Left cardiac atrium (tissue), 4 donors: ENCODE results near the gene DLX3. TPM values are rescaled to one million over a fixed set of nuclear protein-coding genes. Genes with fewer than 3 reads are reported as not detected.

Source experiments
- ATAC-seq, 2 donors: fragments of 200-7000 bp; cut with Tn5 transposase; one replicate each; pipeline ENCODE4 v1.9.1; 2020; ENCODE audit warnings: mild to moderate bottlenecking in 2 of 2, moderate library complexity in 2 of 2
- DNase-seq: peaks from one replicate; pipeline ENCODE4 v3.0.0-alpha.2; 2020
- intact Hi-C, 2 donors: fragments of 100-400 bp; cut with DNase I; formaldehyde crosslinking; loops; one replicate each; pipeline versions ENCODE4 v1.14.1 to v1.15.1; 2022 to 2023
- total RNA-seq, 2 donors: library from RNA; stranded (reverse); fragmentation: NEBNext Ultra II Directional; extraction: Animal tissue kit (Norgen Biotek cat#: 25700); gene quantifications; one replicate each; pipeline ENCODE4 v1.2.1, GENCODE V29; 2021
- donor health status: DM: no; HTN: yes; CAD: no.
- donor health status: DM: no; HTN: yes; CAD: no; lungs with severe emphysema.
- donor health status: DM: yes; HTN: yes; CAD: no.
- donor health status: Dilated cardiomyopathy.

DLX3 gene
- total RNA-seq, 2 donors from 2014 or later: 0.16 TPM; not detected in 1

DNA sequence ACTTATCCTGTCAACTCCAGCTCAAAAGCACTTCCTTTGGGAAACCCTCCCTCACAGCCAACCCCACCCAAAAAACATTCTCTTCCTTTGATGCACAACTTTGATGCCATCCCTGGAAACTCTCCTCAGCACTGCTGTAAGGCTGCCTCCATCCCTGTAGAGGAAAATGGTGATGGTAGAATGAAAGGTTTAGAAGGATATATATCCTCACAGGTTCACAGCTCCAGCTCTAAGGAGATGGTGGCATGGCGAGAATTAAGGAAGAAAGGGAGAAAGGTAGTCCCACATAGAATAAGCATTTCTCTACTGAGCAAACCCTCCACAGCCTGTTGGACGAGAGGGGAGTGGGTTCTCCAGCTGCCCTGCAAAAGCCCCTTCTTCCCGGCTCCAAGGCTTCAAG lies 28.3 kb downstream of the DLX3 start:
- no peak for ATAC-seq
- DNase-seq: no peak
- intact Hi-C loops: no loop called here

DNA sequence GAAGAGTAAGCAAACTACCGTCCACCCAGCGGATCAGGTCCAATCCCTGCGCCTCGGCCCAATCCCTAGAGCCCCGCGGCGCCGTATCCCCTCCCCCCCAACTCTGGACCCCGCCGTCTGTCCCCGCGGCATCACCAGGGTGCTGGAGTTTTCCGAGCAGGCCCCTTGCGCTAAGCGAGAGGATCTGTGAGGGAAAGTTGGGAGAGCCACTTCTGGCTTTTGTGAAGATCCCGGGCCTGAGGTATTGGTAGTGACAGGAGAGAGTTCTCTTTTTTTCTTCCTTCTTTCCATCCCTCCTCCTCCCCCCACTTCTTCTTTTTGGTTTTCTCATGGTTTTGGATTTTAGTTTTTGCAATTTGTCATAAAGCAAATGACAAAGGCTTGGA lies 29.5 kb downstream of the DLX3 start:
- ATAC-seq (no peak), DNase-seq (no peak)
- intact Hi-C loops: no loop called here

DNA sequence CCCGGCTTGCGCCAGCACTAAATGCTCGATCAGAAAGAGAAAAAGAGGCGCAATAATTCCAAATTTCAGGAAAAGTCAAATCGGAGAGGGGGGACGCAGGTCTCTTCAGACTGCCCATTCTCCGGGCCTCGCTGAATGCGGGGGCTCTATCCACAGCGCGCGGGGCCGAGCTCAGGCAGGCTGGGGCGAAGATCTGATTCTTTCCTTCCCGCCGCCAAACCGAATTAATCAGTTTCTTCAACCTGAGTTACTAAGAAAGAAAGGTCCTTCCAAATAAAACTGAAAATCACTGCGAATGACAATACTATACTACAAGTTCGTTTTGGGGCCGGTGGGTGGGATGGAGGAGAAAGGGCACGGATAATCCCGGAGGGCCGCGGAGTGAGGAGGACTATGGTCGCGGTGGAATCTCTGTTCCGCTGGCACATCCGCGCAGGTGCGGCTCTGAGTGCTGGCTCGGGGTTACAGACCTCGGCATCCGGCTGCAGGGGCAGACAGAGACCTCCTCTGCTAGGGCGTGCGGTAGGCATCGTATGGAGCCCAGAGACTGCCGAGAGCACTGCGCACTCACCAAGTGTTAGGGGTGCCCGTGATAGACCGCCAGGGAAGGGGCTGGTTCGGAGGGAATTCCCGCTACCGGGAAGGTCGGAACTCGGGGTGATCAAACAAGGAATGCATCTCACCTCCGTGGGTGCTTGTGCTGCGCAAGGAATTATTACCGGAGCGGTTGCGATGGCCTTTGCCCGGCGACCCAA lies 30.1 kb downstream of the DLX3 start:
- no peak for DNase-seq
- intact Hi-C loops: no loop called here
- ATAC-seq: no peak

GRCh38 chr17:49964303-49964768 lies 30.7 kb downstream of the DLX3 start:
- DNase-seq: no peak
- intact Hi-C loops: no loop called here
- ATAC-seq: no peak

GRCh38 chr17:49963626-49964302 lies 31.3 kb downstream of the DLX3 start:
- ATAC-seq: peak in 1 of 2 donors; percentile 10
- DNase-seq: no peak
- intact Hi-C loops: no loop called here

DNA sequence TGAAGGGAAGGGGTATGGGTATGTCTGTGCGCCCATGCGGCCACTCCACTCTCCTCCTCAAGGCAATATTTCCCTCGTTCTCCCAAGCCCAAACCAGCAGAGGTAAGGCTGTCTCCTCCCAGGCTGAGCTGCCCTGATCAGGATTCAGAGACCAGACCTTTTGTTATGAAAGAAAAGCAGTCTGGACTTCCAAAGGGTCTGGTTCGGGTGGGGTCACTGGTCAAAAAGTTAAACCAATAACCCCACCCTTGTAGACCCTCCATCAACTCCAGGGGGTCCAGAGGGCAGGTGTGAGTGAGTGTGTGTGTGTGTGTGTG lies 31.8 kb downstream of the DLX3 start:
- no peak for DNase-seq
- no peak for ATAC-seq
- intact Hi-C loops: no loop called here

DNA sequence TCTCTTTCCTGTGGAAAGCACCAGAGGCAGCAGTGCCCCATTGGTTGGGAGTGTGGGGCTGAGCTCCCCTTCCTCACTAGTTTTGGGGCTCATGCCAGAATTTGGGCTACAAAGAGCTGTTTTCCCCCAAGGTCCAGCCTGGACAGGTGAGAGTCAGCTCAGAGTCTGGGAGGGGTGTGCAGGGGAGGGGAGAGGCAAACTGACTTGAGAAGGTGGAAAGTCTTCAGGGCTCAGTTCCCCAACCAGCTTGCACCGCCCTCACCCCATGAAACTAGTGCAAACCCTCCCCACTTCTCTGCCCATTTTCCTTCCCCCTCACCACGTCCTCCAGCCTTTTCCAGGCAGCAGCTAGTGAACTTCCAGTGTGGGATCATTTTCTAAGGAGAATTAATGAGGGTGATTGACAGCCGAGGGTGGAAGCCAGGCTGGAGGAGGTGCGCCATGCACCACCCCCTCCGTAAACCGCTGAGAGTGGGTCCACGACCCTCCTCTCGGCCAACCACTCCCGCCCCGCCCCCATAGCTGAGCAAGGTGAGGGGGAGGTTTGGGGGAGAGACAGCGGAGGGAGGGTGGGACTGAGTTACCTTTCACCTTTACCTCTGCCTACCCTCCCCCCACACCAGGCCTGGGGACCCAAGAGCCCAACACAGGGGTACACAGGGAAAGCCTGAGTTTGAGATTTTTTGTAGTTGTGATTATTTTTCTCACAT lies 32.3 kb downstream of the DLX3 start:
- no peak for DNase-seq
- intact Hi-C loops: no loop called here
- no peak for ATAC-seq

GRCh38 chr17:49959183-49959935 lies 35.7 kb downstream of the DLX3 start:
- intact Hi-C loops: no loop called here
- no peak for ATAC-seq
- DNase-seq: no peak

DNA sequence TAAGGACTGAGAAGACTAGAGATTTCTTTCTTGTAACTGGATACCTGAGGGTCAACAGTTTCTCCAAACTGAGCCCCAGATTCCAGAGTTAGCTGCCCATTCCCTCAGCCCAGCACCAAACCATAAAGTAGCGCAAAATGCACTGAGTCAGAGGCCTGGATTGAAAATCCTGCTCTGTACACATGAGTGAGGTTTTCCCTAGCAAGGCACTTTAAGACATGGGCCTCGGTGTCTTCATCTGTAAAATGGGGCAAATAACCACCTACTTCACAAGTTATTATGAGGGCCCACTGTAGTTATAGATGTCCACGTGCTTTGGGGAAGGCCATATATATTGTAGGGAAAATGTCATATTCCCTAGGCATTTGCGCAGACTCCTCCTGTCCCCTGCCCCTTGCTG lies 36.3 kb downstream of the DLX3 start:
- DNase-seq (no peak), ATAC-seq (no peak)
- intact Hi-C loops: no loop called here

DNA sequence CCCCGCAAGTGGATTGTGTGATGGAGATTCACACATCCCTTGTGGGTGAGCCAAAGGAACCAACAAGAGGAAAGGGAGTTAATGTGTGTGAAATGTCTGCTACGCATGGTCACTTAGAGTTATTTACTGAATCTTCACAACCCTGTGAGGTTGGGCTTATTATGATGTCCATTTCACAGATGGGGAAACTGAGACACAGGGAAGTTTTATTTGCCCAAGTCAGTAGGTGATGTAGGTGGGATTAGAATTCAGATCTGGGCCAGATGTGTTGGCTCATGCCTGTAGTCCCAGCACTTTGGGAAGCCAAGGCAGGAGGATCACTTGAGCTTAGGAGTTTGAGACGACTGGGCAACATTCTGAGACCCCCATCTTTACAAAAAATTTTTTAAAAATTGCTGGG lies 37.7 kb downstream of the DLX3 start:
- ATAC-seq (no peak), DNase-seq (no peak)
- intact Hi-C loops: no loop called here

GRCh38 chr17:49956780-49957179 lies 38.2 kb downstream of the DLX3 start:
- DNase-seq (no peak), ATAC-seq (no peak)
- intact Hi-C loops: no loop called here

GRCh38 chr17:49955157-49955556 lies 39.9 kb downstream of the DLX3 start:
- no peak for ATAC-seq
- intact Hi-C loops: no loop called here

GRCh38 chr17:49952912-49953497 lies 42.0 kb downstream of the DLX3 start:
- intact Hi-C loops: loop anchor here in 1 of 2 donors (5.0 kb wide), 1 partner anchor 39 kb away; no protein-coding TSS in a partner anchor
- ATAC-seq (peak in 1 of 2 donors; percentile 42), DNase-seq (peak; percentile 46)

More at GRCh38 chr17:49955157-49955556, 39.9 kb downstream of the DLX3 start:
- no peak for DNase-seq

DNA sequence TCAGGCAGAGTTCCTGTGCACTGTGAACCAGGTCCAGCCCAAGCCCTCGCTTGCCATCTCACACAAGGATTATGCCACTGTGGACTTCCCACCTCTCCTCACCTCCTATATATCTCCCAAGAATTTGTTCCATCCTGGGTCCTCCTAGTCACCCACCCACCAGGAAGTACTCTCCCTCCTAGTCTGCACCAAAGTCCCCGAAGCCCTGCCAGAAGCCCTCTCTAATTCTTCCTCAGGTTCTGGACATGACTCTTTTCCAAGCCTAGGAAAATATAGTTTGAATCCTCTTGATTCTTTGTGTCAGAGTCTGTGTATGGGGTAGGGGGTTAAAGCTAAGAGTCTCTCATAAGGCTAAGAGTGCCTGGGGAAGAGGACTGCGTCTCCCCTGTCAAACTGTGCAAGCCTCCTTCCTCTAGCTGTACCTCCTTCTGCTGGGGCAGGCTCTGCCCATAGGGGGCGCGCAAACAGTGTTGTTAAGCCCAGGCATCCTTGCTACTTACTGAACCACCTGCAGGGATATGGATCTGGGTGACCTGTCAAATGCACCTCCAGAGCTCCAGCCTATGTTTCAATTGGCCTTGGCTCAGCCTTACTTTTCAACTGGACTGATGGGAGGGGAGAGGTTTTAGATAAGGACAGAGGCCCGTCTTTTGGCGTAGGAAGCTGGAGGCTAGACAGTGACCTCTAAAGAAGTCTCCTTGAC lies 42.7 kb downstream of the DLX3 start:
- ATAC-seq (peak; percentile 72 to 90), DNase-seq (peak; percentile 78)
- intact Hi-C loops: loop anchor here in 1 of 2 donors (5.0 kb wide), 1 partner anchor 40 kb away; no protein-coding TSS in a partner anchor

GRCh38 chr17:49951362-49952082 lies 43.5 kb downstream of the DLX3 start:
- ATAC-seq (peak; percentile 17 to 33), DNase-seq (no peak)
- intact Hi-C loops: loop anchor here in 1 of 2 donors (5.0 kb wide), 1 partner anchor 41 kb away; no protein-coding TSS in a partner anchor

- intact Hi-C loops: loop anchor here in 1 of 2 donors (5.0 kb wide), 1 partner anchor 43 kb away; no protein-coding TSS in a partner anchor
- DNase-seq (no peak), ATAC-seq (no peak)
These were observed 45.4 kb downstream of the DLX3 start for GRCh38 chr17:49949634-49950033.

DNA sequence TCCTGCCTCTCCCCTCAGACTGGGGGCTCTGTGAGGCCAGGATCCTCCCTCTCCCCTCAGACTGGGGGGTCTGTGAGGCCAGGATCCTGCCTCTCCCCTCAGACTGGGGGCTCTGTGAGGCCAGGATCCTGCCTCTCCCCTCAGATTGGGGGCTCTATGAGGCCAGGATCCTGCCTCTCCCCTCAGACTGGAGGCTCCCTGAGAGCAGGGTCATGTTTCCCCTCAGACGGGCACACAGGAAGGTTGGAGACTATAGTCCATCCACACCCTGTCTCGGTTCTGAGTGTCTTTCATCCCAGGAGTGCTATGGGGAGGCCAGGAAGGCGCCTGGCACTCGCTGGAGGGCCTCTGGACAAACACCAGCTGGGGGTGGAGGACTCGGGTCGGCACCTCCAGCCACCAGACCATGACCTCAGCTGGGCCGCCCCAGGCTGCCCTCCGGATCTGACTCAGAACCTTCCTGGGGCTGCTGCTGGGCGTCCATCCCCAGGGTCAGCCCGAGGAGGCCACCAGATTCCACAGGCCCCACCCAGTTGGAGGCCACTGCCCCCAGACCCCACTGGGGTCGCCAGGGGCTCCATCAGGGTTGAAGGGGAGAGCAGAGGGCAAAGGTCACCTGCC lies 48.0 kb downstream of the DLX3 start:
- ATAC-seq (no peak), DNase-seq (no peak)
- intact Hi-C loops: no loop called here
